GM18508 (cell line): ENCODE results near the gene ZNF821.
"Not testable (repeated sequence)": the region's sequence is repeated elsewhere in the genome, so short reads cannot be mapped to it uniquely, and the experiment has no call there.

Experiments used
- ATAC-seq: cut with Tn5 transposase; IDR thresholded peaks from one replicate; pipeline ENCODE4 v1.9.1; 2021; ENCODE audit warnings: moderate number of reproducible peaks; ENCODE audit not compliant: insufficient read depth, unreplicated experiment

Gene ZNF821, protein sequence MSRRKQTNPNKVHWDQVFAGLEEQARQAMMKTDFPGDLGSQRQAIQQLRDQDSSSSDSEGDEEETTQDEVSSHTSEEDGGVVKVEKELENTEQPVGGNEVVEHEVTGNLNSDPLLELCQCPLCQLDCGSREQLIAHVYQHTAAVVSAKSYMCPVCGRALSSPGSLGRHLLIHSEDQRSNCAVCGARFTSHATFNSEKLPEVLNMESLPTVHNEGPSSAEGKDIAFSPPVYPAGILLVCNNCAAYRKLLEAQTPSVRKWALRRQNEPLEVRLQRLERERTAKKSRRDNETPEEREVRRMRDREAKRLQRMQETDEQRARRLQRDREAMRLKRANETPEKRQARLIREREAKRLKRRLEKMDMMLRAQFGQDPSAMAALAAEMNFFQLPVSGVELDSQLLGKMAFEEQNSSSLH

DNA sequence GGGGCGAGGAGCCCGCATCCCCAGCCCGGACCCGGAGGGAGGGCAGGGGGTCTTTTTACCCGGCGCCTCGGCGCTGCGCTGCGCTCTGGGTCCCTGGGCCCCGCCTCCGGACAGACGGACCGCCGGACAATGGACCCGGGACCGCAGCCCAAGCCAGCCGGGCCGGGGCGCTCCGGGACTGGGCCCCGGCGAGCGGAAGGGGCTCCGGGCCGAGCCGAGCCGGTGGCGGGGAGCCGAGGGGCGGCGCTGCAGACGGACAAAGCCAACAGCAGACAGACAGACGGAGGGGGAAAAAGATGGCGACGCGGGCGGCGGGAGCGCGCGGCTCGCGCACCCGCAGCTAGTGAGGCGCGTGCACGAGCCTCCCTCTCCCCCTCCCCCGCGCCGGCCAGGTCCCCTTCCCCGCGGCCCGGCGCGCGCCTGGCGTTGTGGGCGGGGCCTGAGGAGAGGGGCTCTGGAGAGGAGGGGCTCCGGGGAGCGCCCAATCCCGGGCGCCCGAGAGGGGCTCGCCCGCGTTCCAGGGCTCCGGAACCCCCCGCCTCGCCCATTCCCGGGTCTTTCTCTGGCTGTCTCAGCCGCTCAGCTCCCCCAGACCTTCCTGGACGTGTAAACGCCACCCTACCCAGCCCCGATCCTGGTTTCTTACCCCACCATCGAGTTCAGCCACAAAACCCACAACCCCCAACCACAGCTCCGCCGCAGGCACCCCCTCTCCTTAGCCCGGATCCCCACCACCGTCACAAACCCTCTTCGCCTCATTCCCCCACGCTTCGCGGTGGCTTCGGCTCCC is at the start of gene ZNF821:
Gene ZNF821, minus strand, starts transcription at position 334 of the 790 bp plus-strand sequence. CDS start 4,236 bp downstream, outside the sequence.
- no peak for ATAC-seq

DNA sequence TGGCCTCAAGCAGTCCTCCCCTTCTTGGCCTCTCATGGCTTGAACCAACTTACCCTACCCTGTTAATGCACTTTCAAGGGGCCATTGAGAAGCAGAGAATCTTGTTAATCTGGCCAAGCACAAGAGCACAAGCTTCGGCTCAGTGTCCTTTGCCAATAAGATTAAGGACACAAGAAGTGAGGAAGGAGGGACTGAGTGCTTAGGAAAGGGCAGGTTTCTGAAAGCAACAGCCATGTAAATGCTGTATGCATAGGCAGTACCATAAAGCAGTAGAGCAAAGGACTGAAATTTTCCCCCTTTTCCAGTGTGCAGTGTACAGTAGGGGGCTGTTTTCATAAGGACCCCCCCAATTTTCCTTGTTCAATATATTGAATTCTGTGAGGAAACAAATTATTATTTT is 49.0 kb upstream of the ZNF821 start:
- no peak for ATAC-seq

DNA sequence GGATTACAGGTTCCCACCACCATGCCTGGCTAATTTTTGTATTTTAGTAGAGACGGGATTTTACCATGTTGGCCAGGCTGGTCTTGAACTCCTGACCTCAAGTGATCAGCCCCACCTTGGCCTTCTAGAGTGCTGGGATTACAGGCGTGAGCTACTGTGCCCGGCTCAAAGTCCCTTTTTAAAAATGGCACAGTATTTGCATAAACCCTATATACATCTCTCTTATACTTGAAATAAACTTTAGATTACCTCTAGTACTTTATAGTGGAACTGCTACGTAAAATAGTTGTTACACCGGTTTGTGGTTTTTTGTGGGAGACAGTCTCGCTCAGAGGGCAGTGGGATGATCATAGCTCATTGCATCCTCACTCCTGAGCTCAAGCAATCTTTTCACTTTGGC is 47.6 kb upstream of the ZNF821 start:
- ATAC-seq: no peak

DNA sequence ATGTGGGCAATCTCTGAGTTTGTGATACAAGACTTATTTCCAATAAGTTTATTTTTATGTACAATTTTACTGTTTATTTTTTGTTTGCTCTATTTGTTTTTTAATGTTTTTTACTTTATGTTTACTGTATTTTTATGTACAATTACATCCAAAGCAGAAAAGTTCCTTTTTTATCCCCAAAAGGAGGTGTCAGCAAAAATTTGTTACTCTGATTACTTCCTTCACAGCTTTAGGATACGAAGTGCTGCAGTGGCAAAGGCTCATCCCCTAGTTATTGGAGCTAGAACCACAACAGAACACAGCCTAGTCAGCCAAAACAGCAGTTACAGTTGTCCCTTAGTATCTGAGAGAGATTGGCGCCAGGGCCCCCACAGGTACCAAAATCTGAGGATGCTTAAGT is 47.0 kb upstream of the ZNF821 start:
- no peak for ATAC-seq

DNA sequence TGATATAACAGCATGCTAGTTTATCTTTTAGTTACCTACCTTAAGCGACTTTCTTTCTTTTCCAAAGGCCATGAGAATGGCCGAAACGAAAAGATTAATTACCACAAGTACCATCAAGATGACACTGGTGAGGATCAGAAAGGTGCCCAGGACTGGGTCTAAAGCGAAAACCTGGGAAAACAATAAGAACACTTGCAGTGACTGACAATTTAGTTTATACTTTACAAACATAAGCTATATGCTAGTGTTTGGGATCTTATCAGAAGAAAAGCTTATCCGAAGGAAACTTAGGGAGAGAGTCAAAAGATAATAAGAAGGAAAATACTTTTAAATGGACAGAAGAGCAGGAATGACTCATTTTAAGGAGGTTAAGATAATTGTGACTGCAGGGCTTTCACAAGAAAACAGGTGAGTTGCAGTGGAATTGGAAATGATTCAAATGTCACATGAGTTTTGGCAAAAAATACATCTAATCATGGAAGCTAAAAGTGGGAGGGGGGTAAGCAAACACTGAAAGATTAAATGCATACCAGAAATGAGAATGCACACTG is 46.1 kb upstream of the ZNF821 start:
- no peak for ATAC-seq

DNA sequence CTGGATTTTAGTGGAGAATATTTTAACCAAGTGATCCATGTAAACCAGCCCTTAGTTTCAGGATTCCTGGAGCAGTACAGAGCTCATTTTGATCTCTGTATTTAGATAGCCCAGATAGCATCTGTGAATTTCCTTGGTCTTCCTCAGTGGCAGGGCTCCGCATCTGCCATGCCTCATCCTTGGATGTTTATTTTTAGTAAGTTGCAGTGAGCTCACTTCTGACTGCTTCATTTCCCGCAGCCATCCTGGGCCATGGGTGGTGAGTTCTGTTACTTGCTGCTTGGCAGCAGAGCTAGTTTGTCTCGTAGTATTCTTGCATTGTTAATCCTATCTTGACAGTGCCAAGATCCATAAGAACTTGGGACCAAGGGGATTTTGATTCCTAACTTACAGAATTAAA is 45.1 kb upstream of the ZNF821 start:
- ATAC-seq: no peak

DNA sequence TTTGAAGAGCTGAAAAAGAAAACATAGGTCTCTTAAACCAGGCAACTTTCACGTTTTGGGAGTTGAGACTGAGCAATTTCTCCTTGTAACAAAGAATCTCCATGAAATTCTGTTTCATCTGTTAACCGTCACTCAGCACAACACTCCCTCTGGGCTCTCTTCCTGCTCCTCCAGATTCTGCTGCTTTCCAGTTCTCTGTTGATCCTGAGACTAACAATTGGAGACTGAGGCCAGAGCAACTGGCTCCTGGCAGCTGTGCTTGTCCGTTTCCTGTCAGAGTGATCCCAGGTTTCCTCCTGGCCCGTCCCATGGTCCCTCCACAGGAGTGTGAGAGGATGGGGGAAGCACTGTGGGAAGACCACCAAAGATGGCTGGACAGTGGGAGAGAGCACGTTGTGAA is 43.8 kb upstream of the ZNF821 start:
- ATAC-seq: no peak

DNA sequence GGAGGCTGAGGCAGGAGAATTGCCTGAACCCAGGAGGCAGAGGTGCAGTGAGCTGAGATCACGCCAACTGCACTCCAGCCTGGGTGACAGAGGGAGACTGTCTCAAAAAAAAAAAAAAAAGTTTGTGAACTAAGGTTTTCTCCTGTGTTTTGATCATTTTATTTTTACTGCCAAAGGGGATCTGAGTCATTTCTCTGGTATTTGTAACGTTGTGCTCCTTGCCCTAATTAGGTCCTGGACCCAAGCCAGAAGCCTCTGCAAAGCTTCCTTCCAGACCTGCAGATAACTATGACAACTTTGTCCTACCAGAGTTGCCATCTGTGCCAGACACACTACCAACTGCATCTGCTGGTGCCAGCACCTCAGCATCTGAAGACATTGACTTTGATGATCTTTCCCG is 43.4 kb upstream of the ZNF821 start:
- ATAC-seq: no peak

DNA sequence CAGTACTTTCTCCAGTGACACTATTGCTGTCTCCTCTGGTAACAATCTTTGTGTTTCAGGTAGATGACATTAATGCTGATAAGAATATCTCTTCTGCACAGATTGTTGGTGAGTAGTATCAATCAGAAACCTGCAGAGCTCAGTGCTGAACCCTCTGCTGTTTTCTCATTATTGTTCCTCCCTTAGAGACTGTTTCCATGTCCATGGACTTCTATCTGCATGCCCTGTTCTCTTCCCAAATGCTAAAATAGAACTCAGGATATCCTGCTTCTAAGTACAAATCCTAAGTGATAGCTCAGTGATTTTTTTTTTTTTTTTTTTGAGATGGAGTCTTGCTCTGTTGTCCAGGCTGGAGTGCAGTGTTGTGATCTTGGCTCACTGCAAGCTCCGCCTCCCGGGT is 40.7 kb upstream of the ZNF821 start:
- ATAC-seq: no peak

DNA sequence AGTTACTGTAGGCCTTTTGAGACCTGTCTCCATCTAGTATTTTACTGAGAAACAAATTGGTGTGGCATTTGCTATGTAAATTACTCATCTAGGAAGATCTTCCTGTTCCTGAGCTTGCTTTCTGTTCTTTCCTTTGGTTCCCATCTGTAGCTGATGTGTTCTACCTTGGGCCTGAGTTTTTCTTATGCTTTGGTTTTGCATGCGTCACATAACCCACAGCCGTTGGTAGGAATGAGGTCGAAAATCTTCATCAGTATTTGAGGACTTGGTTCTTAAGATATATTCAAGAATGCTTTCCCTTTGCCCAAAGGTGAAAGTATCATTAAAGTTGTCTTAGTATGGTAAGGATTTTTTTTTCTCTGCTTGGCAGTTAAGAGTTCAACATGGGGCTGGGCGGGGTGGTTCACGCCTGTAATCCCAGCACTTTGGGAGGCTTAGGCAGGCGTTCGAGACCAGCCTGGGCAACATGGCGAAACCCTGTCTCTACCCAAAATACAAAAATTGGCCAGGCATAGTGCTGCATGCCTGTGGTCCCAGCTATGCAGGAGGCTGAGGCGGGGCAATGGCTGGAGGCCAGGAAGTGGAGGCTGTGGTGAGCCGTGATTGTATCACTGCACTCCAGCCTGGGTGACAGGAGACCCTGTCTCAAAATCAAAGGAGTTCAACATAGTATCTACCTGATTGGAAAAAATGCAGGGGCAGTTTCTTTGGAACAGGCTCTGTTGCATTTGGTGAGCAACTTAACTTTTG is 40.1 kb upstream of the ZNF821 start:
- no peak for ATAC-seq

DNA sequence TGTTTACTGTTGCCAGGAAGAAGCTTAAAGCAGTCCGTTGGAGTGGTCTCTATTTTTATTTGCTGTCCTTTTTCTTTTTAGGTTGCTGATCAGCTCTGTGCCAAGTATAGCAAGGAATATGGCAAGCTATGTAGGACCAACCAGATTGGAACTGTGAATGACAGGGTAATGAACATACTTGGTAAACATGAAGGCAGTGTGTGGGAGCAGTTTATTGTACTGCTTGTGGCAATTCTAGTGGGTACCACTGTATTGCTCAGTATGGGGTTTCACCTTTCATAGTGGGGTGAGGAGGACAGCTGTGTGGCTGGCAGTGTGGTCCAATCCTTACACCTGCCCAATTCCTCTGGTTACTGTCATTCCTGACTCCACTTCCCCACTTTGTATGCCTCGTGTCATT is 36.7 kb upstream of the ZNF821 start:
- no peak for ATAC-seq

DNA sequence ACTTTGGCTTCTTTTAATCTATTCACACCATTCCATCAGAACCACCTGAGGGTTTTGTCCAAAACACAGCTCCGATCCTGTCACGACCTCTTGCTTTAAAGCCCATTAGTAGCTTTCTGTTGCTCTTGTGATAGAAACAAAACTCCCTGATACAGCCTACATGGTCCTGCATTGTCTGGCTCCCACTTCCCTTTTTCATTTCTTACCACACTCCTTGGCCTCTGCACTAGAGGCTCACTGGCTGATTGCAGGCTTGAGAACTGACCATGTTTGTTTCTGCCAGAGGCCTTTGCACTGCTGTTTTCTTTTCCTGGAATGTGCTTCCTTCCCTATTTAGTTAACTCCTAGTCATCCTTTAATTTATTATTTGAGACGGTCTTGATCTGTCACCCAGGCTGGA is 35.1 kb upstream of the ZNF821 start:
- no peak for ATAC-seq

DNA sequence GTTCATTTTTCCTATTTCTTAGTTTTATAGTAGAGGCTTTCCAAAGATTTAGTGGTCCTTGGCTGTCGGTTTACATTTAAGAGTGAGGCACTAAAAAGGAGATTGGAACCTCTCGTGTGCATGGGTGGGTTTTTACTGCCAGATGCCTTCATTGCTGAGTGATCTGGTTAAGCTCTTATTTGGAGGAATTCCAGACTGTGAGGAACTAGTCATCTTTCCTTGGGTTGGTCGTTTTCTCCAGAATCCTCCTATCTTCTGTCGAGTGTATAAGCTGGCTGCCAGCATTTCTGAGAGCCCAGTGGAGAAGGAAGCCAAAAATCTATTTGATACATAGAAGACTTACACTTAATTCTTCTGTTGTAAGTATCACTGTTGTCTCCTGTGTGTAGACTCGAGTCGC is 33.9 kb upstream of the ZNF821 start:
- no peak for ATAC-seq

DNA sequence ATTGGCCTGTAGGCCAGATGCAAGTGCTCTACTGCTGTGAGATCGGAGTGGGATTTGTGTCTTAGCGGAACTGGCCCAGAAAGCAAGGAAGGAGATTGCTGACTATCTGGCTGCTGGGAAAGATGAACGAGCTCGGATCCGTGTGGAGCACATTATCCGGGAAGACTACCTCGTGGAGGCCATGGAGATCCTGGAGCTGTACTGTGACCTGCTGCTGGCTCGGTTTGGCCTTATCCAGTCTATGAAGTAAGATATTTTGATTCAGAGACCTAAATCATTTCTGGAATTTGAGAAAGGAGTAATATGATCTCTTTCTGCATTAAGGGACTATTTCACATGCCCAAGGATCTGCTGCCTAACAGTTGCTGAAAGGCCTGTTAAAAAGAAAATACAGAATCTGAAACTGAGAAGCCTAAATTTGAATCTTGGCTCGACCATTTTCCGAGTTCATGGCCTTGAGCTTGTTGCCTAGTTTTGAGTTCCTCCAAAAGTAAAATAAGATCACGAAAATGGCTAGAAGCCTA is 32.5 kb upstream of the ZNF821 start:
- no peak for ATAC-seq

DNA sequence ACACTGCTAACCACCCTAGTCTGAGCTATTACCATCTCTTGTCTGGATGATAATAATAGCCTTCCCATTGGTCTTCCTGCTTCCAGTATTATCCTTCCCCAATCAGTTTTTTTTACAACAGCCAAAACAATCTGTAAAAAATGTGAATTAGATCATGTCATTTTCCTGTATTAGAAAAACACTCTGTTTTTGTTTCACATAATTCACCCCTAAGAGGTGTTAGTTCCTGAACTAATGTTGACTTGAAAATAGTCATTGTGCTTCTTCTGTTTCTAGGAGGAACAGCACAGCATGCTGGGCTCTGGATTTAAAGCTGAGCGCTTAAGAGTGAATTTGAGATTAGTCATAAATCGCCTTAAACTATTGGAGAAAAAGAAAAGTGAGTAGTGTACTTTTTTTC is 31.4 kb upstream of the ZNF821 start:
- ATAC-seq: no peak

DNA sequence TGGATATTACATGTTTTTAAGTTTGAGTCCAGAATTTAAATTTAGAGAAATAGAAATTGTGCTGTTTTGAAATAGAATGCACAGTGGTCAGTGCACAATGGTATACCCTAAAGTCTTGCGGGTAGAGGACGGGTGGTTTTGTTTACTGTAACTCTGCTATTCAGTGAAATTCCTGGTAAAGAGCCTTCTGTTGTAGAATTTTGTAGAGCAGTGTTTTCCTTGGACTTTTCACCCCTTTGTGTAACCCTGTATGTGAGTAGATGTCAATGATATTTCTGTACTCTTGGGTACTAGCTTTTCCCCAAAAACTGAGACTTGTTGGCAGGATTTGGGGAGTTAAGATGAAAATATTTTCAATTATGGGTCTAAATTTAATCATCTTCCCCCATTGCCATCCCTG is 30.8 kb upstream of the ZNF821 start:
- no peak for ATAC-seq

DNA sequence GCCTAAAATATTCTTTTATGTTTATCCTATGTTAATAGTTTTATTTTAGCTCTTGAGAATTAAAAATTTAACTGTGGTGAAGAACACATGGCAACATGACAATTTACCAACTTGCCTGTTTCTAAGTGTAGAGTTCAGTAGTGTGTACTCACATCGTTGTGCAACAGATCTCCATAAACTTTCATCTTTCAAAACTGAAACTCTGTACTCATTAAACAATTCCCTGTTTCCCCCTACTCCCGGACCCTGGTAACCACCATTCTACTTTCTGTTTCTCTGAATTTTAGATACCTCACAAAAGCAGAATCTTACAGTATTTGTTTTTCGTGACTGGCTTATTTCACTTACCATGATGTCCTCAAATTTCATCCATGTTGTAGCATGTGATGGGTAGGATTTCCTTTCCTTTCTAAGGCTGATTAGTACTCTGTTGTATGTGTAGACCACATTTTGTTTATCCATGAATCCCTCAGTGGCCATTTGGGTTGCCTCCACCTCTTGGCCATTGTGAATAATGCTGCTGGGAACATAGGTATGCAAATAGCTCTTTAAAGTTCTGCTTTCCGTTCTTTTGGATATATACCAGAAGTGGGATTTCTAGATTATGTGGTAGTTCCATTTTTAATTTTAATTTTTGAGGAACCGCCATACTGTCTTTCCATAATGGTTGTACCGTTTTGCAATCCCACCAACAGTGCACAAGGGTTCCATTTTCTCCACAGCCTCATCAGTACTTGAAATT is 28.7 kb upstream of the ZNF821 start:
- no peak for ATAC-seq

DNA sequence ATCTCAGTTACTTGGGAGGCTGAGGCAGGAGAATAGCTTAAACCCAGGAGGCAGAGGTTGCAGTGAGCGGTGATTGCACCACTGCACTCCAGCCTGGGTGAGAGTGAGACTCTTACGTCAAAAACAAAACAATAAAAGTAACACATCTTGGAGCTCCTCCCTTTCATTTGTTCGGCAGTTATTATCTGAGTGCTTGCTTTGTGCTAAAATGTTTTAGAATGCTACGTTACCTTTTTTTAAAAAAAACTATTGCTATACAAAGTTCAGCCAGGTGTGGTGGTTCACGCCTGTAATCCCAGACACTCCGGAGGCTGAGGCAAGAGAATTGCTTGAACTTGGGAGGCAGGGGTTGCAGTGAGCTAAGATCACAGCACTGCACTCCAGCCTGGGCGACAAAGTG is 27.1 kb upstream of the ZNF821 start:
- ATAC-seq: no peak

DNA sequence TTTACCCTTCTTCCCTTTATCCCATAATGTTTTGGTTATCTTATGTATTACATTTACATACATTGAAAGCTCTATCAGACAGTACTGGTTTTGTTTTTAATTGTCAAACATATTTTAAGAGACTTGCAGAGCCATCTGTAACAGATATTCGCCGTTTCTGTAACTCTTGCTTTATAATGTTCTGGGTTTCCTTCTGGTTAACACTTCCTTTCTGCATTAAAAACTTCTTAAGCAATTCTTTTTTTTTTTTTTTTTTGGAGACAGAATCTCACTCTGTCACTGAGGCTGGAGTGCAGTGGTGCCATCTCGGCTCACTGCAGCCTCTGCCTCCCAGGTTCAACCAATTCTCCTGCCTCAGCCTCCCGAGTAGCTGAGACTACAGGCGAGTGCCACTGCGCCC is 21.8 kb upstream of the ZNF821 start:
- not testable (repeated sequence) for ATAC-seq

DNA sequence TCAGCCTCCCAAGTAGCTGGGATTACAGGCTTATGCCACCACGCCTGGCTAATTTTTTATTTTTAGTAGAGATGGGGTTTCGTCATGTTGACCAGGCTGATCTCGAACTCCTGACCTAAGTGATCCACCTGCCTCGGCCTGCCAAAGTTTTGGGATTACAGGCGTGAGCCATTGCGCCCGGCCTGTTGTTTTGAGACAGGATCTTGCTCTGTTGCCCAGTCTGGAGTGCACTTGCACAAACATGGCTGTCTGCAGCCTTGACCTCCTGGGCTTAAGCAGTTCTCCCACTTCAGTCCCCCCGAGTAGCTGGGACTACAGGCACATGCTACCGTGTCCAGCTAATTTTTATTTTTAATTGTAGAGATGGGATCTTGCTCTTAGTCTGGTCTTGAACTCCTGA is 20.3 kb upstream of the ZNF821 start:
- no peak for ATAC-seq
